Suppressor macrophage treated with lipopolysaccharide for 4 hours (primary cell): Measurements from ENCODE around the gene FAM3D.

Experiments
- DNase-seq: peaks from one replicate; pipeline ENCODE4 v3.0.0-alpha.2; 2020

FAM3D gene

GRCh38 chr3:58683001-58683458 is 16.5 kb upstream of the FAM3D start:
- peak; percentile 35 for DNase-seq

- peak; percentile 17 for DNase-seq
Measured at GRCh38 chr3:58681863-58682262, 15.3 kb upstream of the FAM3D start.

DNA sequence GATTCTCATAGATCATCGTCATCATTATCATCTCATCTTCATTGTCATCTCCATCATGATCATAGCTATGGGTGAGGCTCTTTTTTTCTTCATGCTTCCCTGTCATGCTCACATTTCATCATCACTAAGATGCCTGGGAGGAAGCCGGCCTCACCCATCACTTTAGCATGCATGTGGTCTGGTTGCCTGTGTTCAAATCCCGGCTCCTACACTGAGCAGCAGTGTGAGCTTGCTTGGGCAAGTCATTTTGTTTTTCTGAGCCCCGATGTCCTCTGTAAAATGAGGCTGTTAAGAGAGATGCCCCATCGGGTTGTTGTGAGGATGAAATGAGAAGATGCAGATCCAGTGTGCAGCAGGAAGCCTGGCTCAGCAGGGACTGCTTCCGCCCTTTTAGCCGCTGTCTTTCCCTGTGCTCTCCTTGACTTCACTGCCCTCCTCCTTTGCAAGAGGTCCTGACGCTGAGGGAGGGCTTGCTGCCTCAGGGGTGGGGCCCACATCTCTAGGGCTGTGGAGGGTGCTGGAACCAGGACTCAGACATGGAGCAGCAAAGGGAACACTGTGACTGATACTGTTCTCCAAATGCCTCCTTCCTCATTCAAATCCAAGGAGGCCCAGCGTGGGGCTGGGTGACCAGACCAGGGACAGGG is 14.4 kb upstream of the FAM3D start:
- DNase-seq, result no peak

DNA sequence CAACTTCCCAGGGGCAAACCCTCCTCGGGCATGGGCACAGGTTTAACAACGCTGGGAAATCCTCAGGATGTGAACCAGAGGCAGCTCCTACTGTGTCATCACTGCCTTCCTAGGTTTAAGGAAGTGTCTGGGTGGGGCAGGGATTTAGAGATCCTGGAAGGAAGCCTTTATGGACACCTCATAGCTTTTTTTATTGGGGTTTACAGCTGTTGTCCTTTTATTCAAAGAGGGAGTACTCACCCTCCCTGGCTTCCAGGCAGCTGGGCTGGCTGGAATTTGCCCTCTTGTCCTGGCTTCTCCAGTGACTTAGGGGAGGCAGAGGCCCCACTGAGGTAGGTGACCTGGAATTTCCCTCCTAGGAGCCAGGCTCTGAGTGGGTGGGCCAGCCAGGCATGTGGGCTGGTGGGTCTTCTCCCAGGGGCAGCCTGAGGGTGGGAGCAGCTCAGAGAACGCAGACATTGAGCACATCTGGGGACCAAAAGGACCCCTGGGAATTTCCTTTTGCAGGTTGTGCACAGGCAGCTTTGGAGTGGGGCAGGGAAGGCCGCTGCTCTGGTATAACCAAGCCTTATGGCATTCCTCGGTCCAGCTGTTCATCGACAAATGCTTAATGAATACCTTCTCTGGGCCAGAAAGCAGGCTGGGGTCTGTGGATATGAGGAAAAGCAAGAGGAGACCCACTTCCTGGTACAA is 13.5 kb upstream of the FAM3D start:
- no peak for DNase-seq

DNA sequence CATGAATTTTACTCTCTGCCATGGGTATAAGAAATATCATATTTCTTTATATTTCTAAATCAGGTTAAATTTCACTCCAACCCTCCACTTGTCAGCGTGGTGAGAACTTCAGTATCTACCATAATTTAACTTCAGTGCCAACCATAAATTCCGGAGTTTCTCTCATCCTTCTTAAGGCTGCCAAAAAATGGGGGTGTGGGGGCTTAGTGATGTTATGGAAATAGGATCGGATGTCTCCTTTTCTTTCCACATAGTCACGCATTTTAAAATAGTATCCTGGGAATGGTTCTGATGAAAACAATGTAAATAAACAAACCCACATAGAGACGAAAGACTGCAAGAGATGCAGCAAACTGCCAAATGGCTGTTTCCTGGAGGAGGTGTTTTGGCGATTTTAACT is 12.9 kb upstream of the FAM3D start:
- DNase-seq, result no peak

GRCh38 chr3:58678177-58678970 is 11.8 kb upstream of the FAM3D start:
- peak; percentile 19 for DNase-seq

DNA sequence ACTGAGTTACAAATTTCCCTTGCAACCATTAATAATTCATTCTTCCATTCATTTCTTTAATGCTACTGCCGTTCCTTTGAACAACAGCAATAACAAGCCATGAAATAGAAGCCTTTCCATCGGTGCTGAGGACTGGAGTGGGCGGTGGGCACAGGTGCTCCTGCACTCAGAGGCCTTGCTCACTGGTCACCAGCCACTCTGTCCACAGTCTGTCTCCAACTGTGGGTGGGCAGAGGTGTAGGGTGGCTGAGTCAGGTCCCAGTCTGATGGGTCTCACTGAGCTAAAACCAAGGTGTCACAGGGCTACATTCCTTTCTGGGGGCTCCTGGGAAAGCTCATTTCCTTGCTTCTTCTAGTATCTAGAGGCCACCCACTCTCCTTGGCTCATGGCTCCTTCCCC is 6.3 kb upstream of the FAM3D start:
- no peak for DNase-seq

GRCh38 chr3:58672451-58672850 is 5.9 kb upstream of the FAM3D start:
- DNase-seq, result no peak

DNA sequence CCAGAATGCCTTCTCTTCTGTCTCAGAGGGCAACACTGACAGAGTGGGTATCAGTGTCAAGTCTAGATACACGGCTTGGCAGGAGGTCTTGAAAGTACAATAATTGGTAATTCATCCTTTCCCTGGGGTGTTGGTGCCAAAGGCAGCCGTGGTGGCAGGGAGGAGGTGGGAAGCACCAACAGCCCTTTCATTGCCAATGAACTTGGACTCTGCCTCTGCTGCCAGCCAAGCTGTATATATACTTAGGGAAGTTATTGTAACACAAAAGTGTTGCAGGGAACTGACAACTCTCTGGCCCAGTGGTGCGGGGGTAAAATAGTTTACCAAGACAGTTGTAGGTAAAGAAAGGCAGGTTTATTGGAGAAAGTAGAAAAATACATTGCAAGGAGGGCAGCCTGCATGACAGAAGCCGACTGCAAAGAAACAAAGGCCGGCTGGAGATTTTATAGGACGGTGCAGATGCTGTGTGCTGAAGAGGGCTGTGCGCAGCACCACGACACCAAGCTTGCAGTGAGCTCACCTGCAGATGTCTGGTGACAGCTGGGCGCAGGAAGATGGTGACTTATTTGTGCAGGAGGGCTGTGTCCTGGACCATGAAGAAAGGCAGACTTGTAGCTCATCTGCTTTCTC is 4.0 kb upstream of the FAM3D start:
- no peak for DNase-seq

- DNase-seq, result no peak
Measured at GRCh38 chr3:58668247-58668646, 1.7 kb upstream of the FAM3D start.

DNA sequence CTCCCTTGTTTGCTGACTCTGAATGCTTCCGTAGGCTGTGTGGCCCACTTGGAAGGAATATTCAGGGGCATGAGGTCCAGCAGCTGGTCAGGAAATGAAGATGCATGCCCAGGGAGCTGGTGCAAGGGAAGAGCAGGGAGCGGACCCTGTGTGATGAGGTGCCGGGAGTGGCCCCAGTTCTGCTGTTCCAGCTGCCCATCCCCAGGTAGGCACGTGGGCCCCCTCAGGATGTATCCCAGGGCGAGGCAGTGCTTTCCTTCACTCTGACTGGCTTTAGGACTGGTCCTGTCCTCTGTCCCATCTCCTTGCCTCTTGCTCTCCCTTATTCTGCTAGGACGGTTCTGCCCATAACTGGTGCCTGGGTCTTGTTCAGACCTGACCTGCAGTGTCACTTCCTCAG is 1.1 kb upstream of the FAM3D start:
- DNase-seq, result no peak

DNA sequence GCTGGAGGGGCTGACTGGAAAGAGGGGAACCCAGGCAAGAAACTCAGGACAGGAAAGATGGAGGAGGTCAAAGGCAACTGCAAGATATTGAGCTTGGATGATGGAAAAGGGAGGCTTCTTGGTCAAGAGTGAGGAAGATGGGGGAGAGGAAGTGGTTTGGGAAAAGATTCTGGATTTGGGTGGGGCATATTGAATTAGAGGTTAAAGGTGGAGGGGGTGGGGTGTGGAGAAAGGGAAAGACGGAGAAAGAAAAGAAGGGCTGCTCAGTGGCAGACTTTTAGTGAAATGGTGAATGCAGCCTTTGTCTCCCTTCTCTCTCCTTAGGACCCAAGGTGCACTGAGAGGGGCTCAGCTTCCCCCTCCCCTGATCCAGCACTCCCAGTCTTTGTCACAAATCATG is 655 bp upstream of the FAM3D start:
- DNase-seq, result no peak

DNA sequence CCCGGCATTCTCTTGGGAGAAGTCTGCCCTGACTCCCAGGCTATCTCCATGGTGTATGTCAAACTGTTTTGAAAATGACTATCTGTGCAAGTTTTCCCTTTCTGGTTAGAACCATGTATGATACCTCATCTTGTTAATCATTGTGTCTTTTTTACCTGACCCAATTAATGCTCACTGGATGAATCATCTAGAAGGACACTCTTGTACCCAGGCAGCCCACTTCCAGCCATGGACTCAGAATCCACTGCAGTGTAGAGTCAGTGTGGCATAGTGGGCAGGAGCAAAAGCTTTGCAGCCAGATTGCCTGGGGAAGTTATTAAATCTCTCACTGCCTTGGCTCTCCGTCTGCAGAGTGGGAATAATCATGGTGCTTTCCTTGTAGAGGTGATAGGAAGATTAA is 1.2 kb downstream of the FAM3D start:
- DNase-seq, result no peak

DNA sequence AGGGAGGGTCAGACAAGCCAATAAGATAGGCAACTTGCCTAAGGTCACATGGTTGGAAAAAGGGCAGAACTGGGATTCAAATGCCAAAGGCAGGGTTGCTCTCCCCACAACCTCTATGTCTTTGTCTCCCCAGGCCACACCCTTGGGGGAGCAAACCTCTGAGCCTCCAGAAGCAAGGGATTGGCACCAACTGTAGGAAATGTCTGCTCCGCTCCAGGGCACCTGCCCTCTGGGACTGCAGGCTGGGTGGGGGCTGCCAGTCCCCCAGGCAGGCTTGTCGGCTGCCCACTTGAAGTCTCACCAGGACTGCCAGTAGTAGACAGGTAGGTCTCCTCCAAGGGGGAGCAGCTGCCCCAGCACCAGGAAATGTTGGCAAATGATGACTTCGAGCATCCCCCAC is 2.0 kb downstream of the FAM3D start:
- no peak for DNase-seq

GRCh38 chr3:58661836-58662420 is 4.6 kb downstream of the FAM3D start:
- no peak for DNase-seq

- no peak for DNase-seq
Measured at GRCh38 chr3:58660998-58661397, 5.6 kb downstream of the FAM3D start.

DNA sequence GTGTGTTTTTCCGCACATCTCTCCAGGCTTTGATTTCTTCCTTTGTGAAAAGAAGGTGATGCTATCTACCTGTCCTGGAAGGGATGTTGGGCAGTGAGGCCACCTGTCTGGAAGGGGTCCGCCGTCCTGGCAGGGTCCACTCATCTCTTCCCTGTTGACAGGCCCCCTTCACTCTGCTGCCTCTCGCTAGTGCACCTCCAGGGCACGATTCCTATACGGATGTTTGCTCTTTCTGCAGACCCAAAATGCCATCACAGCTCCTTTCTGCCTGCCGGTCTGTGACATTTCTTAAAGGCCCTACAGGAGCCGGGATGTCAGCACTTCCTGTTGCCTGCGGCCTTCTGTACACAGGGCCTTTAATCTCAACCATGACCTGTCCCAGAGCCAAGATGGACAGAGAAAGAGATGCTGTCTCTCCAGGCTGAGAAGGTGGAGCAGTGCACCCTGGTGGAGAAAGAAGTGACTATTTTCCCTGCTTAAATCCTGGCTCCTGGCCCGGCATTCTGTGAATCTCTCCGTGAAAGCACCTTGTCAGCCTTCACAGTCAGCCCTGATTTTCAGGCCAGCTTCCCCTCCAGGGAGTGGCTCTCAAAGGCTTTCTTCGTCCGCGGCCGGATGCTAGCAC is 7.4 kb downstream of the FAM3D start:
- DNase-seq, result no peak

DNA sequence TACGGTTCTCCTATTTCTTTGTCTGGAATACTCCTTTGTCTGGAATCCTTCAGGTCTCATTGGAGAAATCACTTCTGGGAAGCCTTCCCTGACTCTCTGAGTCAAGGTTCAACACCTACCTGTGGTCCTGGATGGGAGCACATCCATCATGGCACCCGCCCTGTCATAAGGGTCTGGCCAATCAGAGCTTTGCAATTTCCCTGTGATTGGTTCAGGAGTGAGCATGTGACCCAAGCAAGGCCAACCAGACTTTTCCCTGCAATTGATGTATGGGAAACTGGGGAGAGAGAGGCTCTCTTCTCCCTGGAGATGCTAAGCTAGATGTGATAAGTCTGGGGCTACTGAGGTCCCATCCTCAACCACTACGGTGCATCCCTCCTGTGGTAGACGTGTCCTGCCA is 8.1 kb downstream of the FAM3D start:
- no peak for DNase-seq

- no peak for DNase-seq
Measured at GRCh38 chr3:58657571-58658141, 8.9 kb downstream of the FAM3D start.

DNA sequence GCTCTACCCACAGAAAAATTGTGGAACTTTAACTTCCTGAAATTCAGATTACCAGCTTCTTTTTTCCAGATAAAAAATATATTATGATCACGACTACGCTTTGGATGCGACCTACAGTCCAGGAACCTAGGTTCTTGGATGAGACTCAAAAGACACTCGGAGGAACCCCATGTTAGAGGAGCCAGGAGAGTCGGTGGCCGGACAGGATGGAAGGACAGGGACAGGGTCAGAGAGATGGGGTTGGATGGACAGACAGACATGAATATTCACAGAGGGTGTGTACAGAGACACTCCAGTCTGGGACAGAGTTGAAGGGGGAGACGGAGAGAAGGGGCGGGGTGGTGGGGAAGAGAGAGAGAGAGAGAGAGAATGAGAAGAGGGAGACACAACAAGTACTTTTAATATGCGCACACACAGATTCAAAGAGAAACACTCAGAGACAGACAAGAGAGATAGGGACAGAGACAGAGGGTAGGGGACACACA is 9.5 kb downstream of the FAM3D start:
- DNase-seq, result no peak

GRCh38 chr3:58656631-58657030 is 9.9 kb downstream of the FAM3D start:
- no peak for DNase-seq

DNA sequence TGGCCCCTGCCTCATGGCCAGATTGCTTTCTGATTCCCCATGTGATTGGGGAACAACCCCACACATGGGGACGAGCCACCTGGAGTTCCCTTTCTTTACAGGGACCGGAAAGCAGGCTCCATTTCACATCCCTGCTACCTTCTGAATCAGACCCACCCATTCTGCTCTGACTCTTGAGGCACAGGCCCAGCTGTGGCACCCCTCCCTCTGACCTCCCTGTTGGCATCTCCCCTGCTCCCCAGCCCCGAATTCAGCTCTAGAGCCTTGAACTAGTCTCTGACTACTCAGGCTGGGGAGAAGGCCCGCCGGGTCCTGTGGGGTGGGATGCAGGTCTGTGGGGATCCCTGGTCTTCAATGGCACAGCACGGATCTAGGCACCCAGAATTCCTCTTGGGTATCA is 12.1 kb downstream of the FAM3D start:
- DNase-seq, result no peak
